HEK293T (cell line): ENCODE measurements around the gene TSC22D3.

Source experiments
- CTCF ChIA-PET: fragments of 350-600 bp; formaldehyde crosslinking; extraction: SDS; loops from one replicate; lab custom pipeline; 2021; ENCODE audit warnings: antibody characterized with exemption, inconsistent platforms; lab: Yijun Ruan, JAX
- POLR2A ChIA-PET: fragments of 350-600 bp; formaldehyde crosslinking; extraction: SDS; loops from one replicate; lab custom pipeline; 2020; ENCODE audit warnings: antibody characterized with exemption, inconsistent platforms; lab: Yijun Ruan, JAX
- DNase-seq: peaks from one replicate; pipeline ENCODE4 v3.0.0; 2012; ENCODE audit warnings: mixed read lengths; ENCODE audit errors: extremely low spot score
- ARNT ChIP-seq: fragments of 450-650 bp; IDR thresholded peaks from 2 replicates; pipeline ENCODE4 v1.6.1; 2017; ENCODE audit warnings: mild to moderate bottlenecking
- BHLHE40 ChIP-seq: fragments of 450-650 bp; IDR thresholded peaks from 2 replicates; pipeline ENCODE4 v1.6.1; 2016; ENCODE audit warnings: mild to moderate bottlenecking, moderate library complexity, borderline replicate concordance
- CTBP1 ChIP-seq: fragments of 450-650 bp; IDR thresholded peaks from 2 replicates; pipeline ENCODE4 v1.6.1; 2016; ENCODE audit warnings: borderline replicate concordance
- ELF4 ChIP-seq: fragments of 450-650 bp; IDR thresholded peaks from 2 replicates; pipeline ENCODE4 v1.6.1; 2017; ENCODE audit warnings: antibody characterized with exemption
- FOXA1 ChIP-seq: fragments of 450-650 bp; IDR thresholded peaks from 2 replicates; pipeline ENCODE4 v1.6.1; 2016; ENCODE audit warnings: mild to moderate bottlenecking
- FOXK2 ChIP-seq: fragments of 450-650 bp; IDR thresholded peaks from 2 replicates; pipeline ENCODE4 v1.6.1; 2016; ENCODE audit warnings: mild to moderate bottlenecking
- FOXM1 ChIP-seq: fragments of 450-650 bp; IDR thresholded peaks from 2 replicates; pipeline ENCODE4 v1.6.1; 2017; ENCODE audit warnings: mild to moderate bottlenecking, borderline replicate concordance
- HDGF ChIP-seq: fragments of 450-650 bp; IDR thresholded peaks from 2 replicates; pipeline ENCODE4 v1.6.1; 2017; ENCODE audit warnings: antibody characterized with exemption, borderline replicate concordance
- L3MBTL2 ChIP-seq: fragments of 450-650 bp; conservative IDR thresholded peaks from 2 replicates; pipeline ENCODE4 v1.6.1; 2016; ENCODE audit warnings: mild to moderate bottlenecking
- LEF1 ChIP-seq: fragments of 450-650 bp; IDR thresholded peaks from 2 replicates; pipeline ENCODE4 v1.6.1; 2017; ENCODE audit warnings: mild to moderate bottlenecking, borderline replicate concordance
- NFRKB ChIP-seq: fragments of 450-650 bp; IDR thresholded peaks from 2 replicates; pipeline ENCODE4 v1.6.1; 2016; ENCODE audit warnings: mild to moderate bottlenecking, moderate library complexity
- PKNOX1 ChIP-seq: fragments of 450-650 bp; IDR thresholded peaks from 2 replicates; pipeline ENCODE4 v1.6.1; 2016
- SP1 ChIP-seq: fragments of 450-650 bp; IDR thresholded peaks from 2 replicates; pipeline ENCODE4 v1.6.1; 2017
- SUZ12 ChIP-seq: fragments of 450-650 bp; IDR thresholded peaks from 2 replicates; pipeline ENCODE4 v1.6.1; 2016; ENCODE audit warnings: mild to moderate bottlenecking
- TARDBP ChIP-seq: fragments of 450-650 bp; IDR thresholded peaks from 2 replicates; pipeline ENCODE4 v1.6.1; 2016
- ZNF384 ChIP-seq: fragments of 450-650 bp; IDR thresholded peaks from 2 replicates; pipeline ENCODE4 v1.6.1; 2016

Gene TSC22D3

GRCh38 chrX:107747596-107748161 is 27.9 kb downstream of the TSC22D3 start:
- no peak for TF ChIP-seq LEF1
- peak; percentile 62; the same call in 1 of the 2 replicates for TF ChIP-seq CTBP1
- peak; percentile 92 for TF ChIP-seq PKNOX1
- ChIA-PET POLR2A (interaction anchor here (0.8 to 4.1 kb wide), 12 partner anchors 11 to 119 kb away, joined by 3 to 20 read pairs (median 6); partner anchors contain the start of genes PRPS1 and TSC22D3), CTCF (interaction anchor here (0.9 to 2.0 kb wide), 3 partner anchors 10 to 75 kb away, joined by 3 to 14 read pairs (median 9); no protein-coding TSS in a partner anchor)
- DNase-seq, result peak; percentile 53

GRCh38 chrX:107744868-107745267 is 30.7 kb downstream of the TSC22D3 start:
- CTCF ChIA-PET, result interaction anchor here (2.2 kb wide), 1 partner anchor 32 kb away, joined by 8 read pairs; the partner anchor contains the start of gene NCBP2L
- no peak for TF ChIP-seq SUZ12
- no peak for TF ChIP-seq NFRKB
- no peak for TF ChIP-seq TARDBP
- no peak for TF ChIP-seq CTBP1
- no peak for TF ChIP-seq L3MBTL2
- TF ChIP-seq BHLHE40, result no peak
- no peak for TF ChIP-seq ELF4
- TF ChIP-seq PKNOX1, result no peak
- TF ChIP-seq FOXK2, result no peak
- TF ChIP-seq FOXM1, result no peak
- TF ChIP-seq ARNT, result no peak
- no peak for TF ChIP-seq LEF1
- no peak for TF ChIP-seq HDGF
- TF ChIP-seq FOXA1, result no peak
- no peak for TF ChIP-seq SP1
- TF ChIP-seq ZNF384, result no peak
- DNase-seq, result no peak
- POLR2A ChIA-PET, result interaction anchor here (0.8 to 18.2 kb wide), 4 partner anchors 9 to 71 kb away, joined by 3 to 536 read pairs (median 14); no protein-coding TSS in a partner anchor

- TF ChIP-seq TARDBP (no peak), FOXK2 (no peak), FOXM1 (no peak), SP1 (no peak), L3MBTL2 (no peak), BHLHE40 (no peak), SUZ12 (no peak), ELF4 (no peak), NFRKB (no peak), ZNF384 (no peak), ARNT (no peak), HDGF (no peak), PKNOX1 (no peak), FOXA1 (no peak), CTBP1 (no peak)
- no peak for DNase-seq
- ChIA-PET POLR2A (interaction anchor here (1.1 to 18.2 kb wide), 3 partner anchors 8 to 68 kb away, joined by 3 to 536 read pairs (median 8); no protein-coding TSS in a partner anchor), CTCF (interaction anchor here (0.9 to 2.2 kb wide), 4 partner anchors 9 to 71 kb away, joined by 3 to 8 read pairs (median 4); partner anchors contain the start of gene NCBP2L)
Measured at GRCh38 chrX:107743995-107744394, 31.6 kb downstream of the TSC22D3 start.

- ChIA-PET CTCF (interaction anchor here (1.1 kb wide), 1 partner anchor 14 kb away, joined by 3 read pairs; no protein-coding TSS in a partner anchor), POLR2A (interaction anchor here (0.8 to 18.2 kb wide), 3 partner anchors 21 to 56 kb away, joined by 3 to 536 read pairs (median 7); partner anchors contain the start of gene TSC22D3)
- TF ChIP-seq HDGF (0 out of 2 replicates have a peak, but pooled peaks have one; percentile 71), SP1 (no peak)
- DNase-seq, result no peak
Measured at GRCh38 chrX:107742700-107743191, 32.8 kb downstream of the TSC22D3 start.

- no peak for TF ChIP-seq FOXA1
- no peak for TF ChIP-seq SUZ12
- TF ChIP-seq LEF1, result no peak
- TF ChIP-seq ZNF384, result no peak
- no peak for TF ChIP-seq TARDBP
- TF ChIP-seq ARNT, result no peak
- TF ChIP-seq SP1, result no peak
- TF ChIP-seq L3MBTL2, result no peak
- no peak for TF ChIP-seq FOXK2
- no peak for TF ChIP-seq NFRKB
- TF ChIP-seq PKNOX1, result no peak
- no peak for TF ChIP-seq BHLHE40
- no peak for TF ChIP-seq CTBP1
- TF ChIP-seq ELF4, result no peak
- no peak for TF ChIP-seq HDGF
- no peak for TF ChIP-seq FOXM1
- no peak for DNase-seq
- POLR2A ChIA-PET, result interaction anchor here (0.7 to 18.2 kb wide), 6 partner anchors 9 to 65 kb away, joined by 3 to 536 read pairs (median 4); partner anchors contain the start of gene TSC22D3
- CTCF ChIA-PET, result interaction anchor here (0.9 to 1.0 kb wide), 2 partner anchors 27 to 31 kb away, joined by 3 read pairs; no protein-coding TSS in a partner anchor
Measured at GRCh38 chrX:107741404-107741790, 34.2 kb downstream of the TSC22D3 start.
